Ovary (tissue), 9 donors: ENCODE data around the gene CCT2. TPM values are rescaled to one million over a fixed set of nuclear protein-coding genes. Genes with fewer than 3 reads are reported as not detected.

Experiments used
- DNase-seq, 5 donors: peaks; one replicate each; pipeline ENCODE4 v3.0.0-alpha.2; 2019 to 2020
- H3K27ac ChIP-seq, 2 donors: fragments of 200-600 bp; one replicate each; pipeline versions ENCODE4 v1.5.1 to v1.8.0; 2019 to 2022
- H3K27me3 ChIP-seq: fragments of 200-600 bp; one replicate; pipeline ENCODE4 v1.8.0; 2022
- H3K36me3 ChIP-seq: fragments of 200-600 bp; sonication (generic); one replicate; pipeline ENCODE4 v1.5.1; 2019
- H3K4me1 ChIP-seq: one replicate; pipeline ENCODE4 v1.8.1; 2013; ENCODE audit warnings: mild to moderate bottlenecking, moderate library complexity; ENCODE audit not compliant: insufficient read depth
- H3K4me3 ChIP-seq: fragments of 200-600 bp; sonication (generic); one replicate; pipeline ENCODE4 v1.5.1; 2017
- H3K9me3 ChIP-seq, 2 donors: fragments of 200-600 bp in 1 of 2; sonication (generic) in 1 of 2; one replicate each; pipeline versions ENCODE4 v1.5.1 to v1.8.1; 2013 to 2019; ENCODE audit warnings: mild to moderate bottlenecking in 1 of 2, moderate library complexity in 1 of 2
- CTCF ChIP-seq, 3 donors: fragments of 450-650 bp in 2 of 3; fragments of 200-600 bp in 1 of 3; IDR thresholded peaks; one replicate each; pipeline versions ENCODE4 v1.5.1 to v1.8.0; 2016 to 2022; ENCODE audit warnings: antibody characterized with exemption in 3 of 3, mild to moderate bottlenecking in 1 of 3
- EP300 ChIP-seq: sonication (generic); formaldehyde crosslinking; IDR thresholded peaks from one replicate; pipeline ENCODE4 v1.6.1; 2017; ENCODE audit warnings: antibody characterized with exemption
- POLR2A ChIP-seq: fragments of 450-650 bp; IDR thresholded peaks from one replicate; pipeline ENCODE4 v1.6.1; 2017; ENCODE audit warnings: antibody characterized with exemption, mild to moderate bottlenecking, moderate library complexity
- WGBS, 3 donors: extraction: QIAGEN DNeasy Blood & Tissue Kit in 1 of 3; methylation state at CpG; one replicate each; pipeline versions ENCODE4 v1.1.5 to v1.1.7; 2013 to 2017; 5-methylcytosine and 5-hydroxymethylcytosine counted together
- intact Hi-C, 4 donors: fragments of 100-400 bp; cut with DNase I; formaldehyde crosslinking; loops; one replicate each; pipeline versions ENCODE4 v1.11.0 to v1.15.1; 2022 to 2023
- polyA plus RNA-seq, 2 donors: library from polyadenylated mRNA; stranded (reverse); fragments of 200-250 nt in 1 of 2; fragments of 350-450 nt in 1 of 2; fragmentation: Illumina TruSeq in 1 of 2; extraction: RNeasy Lipid Tissue Mini Kit (QIAGEN cat#74804) in 1 of 2; gene quantifications; one replicate each; pipeline ENCODE4 v1.2.3, GENCODE V29; 2013 to 2014
- total RNA-seq, 7 donors: library from RNA; depleted of rRNA in 2 of 7; stranded (reverse); fragments of >200 nt in 2 of 7; fragmentation: NEBNext Ultra II Directional in 3 of 7; extraction: Animal tissue kit (Norgen Biotek cat#: 25700) in 3 of 7; gene quantifications; one replicate each; pipeline versions ENCODE4 v1.1.0 to v1.2.4, GENCODE V29; 2016 to 2023
- donor health status: DM: no; HTN: no; CAD: no; lungs with moderate emphysema.
- donor health status: DM: no; HTN: no; CAD: no.
- donor health status: Bipolar disorder and iron deficiency.
- donor health status: DM: yes; HTN: yes; CAD: no.
- donor health status: DM: no; HTN: no; CAD: no.
- donor health status: DM: yes; HTN: yes; CAD: no.

CCT2 gene
- total and polyA plus RNA-seq, 9 donors, result 68.1 to 141 (median 109) TPM

- no peaks in the 10 kb centered on the region for H3K27me3 ChIP-seq
- H3K36me3 ChIP-seq, result no peaks in the 10 kb centered on the region
- H3K4me1 ChIP-seq, result no peaks in the 10 kb centered on the region
- intact Hi-C loops, result no loop called here
- H3K9me3 ChIP-seq, result no peaks in the 10 kb centered on the region
- 80 to 91% (median 85%) methylated on average over 2 of the region's 2 CpGs for WGBS, 3 donors
- no peak for DNase-seq
- no peak overlapping the region for H3K4me3 ChIP-seq
- H3K27ac ChIP-seq, result no peak overlapping the region
- TF ChIP-seq EP300 (no peak), CTCF (IDR thresholded peaks at IDR 0.05) (no peak), POLR2A (no peak)
Measured at GRCh38 chr12:69621551-69621950, 36.3 kb downstream of the CCT2 start.

GRCh38 chr12:69623970-69624369, 38.7 kb downstream of the CCT2 start:
- peak in 3 of 5 donors; percentile 26 to 67 (median 45) for DNase-seq

GRCh38 chr12:69627501-69627900, 42.2 kb downstream of the CCT2 start:
- Histone ChIP-seq H3K9me3 (no peaks in the 10 kb centered on the region), H3K27me3 (no peaks in the 10 kb centered on the region), H3K27ac (no peak overlapping the region), H3K4me1 (no peaks in the 10 kb centered on the region), H3K4me3 (no peak overlapping the region), H3K36me3 (no peaks in the 10 kb centered on the region)
- intact Hi-C loops, result no loop called here
- TF ChIP-seq CTCF (IDR thresholded peaks at IDR 0.05) (no peak), EP300 (no peak), POLR2A (no peak)
- WGBS, 3 donors, result 70 to 93% (median 88%) methylated on average over 8 of the region's 8 CpGs
- DNase-seq, result no peak

More at GRCh38 chr12:69623970-69624369, 38.7 kb downstream of the CCT2 start:
- 25 to 65% (median 34%) methylated on average over 13 of the region's 13 CpGs for WGBS, 3 donors
- Histone ChIP-seq H3K9me3 (no peaks in the 10 kb centered on the region), H3K27me3 (no peaks in the 10 kb centered on the region), H3K4me1 (no peaks in the 10 kb centered on the region), H3K27ac (no peak overlapping the region), H3K36me3 (no peaks in the 10 kb centered on the region), H3K4me3 (no peak overlapping the region)
- TF ChIP-seq POLR2A (no peak), EP300 (no peak), CTCF (IDR thresholded peaks at IDR 0.05) (no peak)
- intact Hi-C loops, result no loop called here

DNA sequence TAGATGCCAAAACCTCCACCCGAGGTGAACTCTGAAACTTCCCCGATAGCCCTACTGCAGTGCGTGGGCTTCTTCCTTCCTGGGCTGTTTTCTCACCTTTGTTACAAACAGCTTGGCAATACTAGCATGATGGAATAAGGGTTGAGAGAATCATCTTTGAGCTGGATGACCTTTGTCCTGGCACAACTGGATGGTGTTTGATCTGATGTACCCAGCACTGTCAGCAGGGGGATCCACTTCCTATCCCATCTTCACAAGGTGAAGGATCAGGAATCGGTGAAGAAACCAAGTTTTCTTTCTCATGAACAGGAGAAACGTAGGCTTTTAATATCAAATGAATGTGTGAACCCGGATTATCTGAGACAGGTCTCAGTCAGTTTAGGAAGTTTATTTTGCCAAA, 44.9 kb downstream of the CCT2 start:
- WGBS, 3 donors, result 81 to 91% (median 82%) methylated on average over 6 of the region's 6 CpGs
- no peak for DNase-seq
- H3K27ac ChIP-seq, result no peak overlapping the region
- no peaks in the 10 kb centered on the region for H3K4me1 ChIP-seq
- no peaks in the 10 kb centered on the region for H3K27me3 ChIP-seq
- no peaks in the 10 kb centered on the region for H3K9me3 ChIP-seq
- TF ChIP-seq POLR2A (no peak), EP300 (no peak), CTCF (IDR thresholded peaks at IDR 0.05) (no peak)
- intact Hi-C loops, result no loop called here
- H3K36me3 ChIP-seq, result no peaks in the 10 kb centered on the region
- no peak overlapping the region for H3K4me3 ChIP-seq
